Activated B cell treated with CpG ODN at 0.5 μM for 24 hours (primary cell): Measurements from ENCODE around the gene PDE4B. TPM values are rescaled to one million over a fixed set of nuclear protein-coding genes. Genes with fewer than 3 reads are reported as not detected.

ENCODE experiments used
- ATAC-seq: fragments of 200-7000 bp; cut with Tn5 transposase; one replicate; pipeline ENCODE4 v1.10.0; 2021; ENCODE audit warnings: low read depth, mild to moderate bottlenecking, moderate library complexity
- CTCF ChIA-PET: fragments of 350-600 bp; sonication (Branson Sonifier 250); formaldehyde crosslinking; loops from one replicate; lab custom pipeline; 2021; ENCODE audit warnings: antibody characterized with exemption; lab: Charles Lee
- POLR2A ChIA-PET: fragments of 350-600 bp; sonication (Branson Sonifier 250); formaldehyde crosslinking; loops from one replicate; lab custom pipeline; 2021; ENCODE audit warnings: antibody characterized with exemption; lab: Charles Lee
- DNase-seq: peaks from one replicate; pipeline ENCODE4 v3.0.0; 2022
- H3K27ac Mint-ChIP-seq: one replicate; pipeline ENCODE4 v1.8.0; 2020; ENCODE audit warnings: mixed read lengths
- H3K27me3 Mint-ChIP-seq: one replicate; pipeline ENCODE4 v1.8.0; 2021; ENCODE audit warnings: mixed read lengths
- H3K36me3 Mint-ChIP-seq: one replicate; pipeline ENCODE4 v1.8.0; 2021; ENCODE audit warnings: low read depth, mixed read lengths
- H3K4me1 Mint-ChIP-seq: one replicate; pipeline ENCODE4 v1.8.0; 2021; ENCODE audit warnings: mixed read lengths
- H3K4me3 Mint-ChIP-seq: one replicate; pipeline ENCODE4 v1.8.0; 2020; ENCODE audit warnings: mild to moderate bottlenecking, mixed read lengths
- H3K9me3 Mint-ChIP-seq: one replicate; pipeline ENCODE4 v1.8.0; 2020; ENCODE audit warnings: mixed read lengths
- intact Hi-C: fragments of 100-400 bp; cut with micrococcal nuclease; formaldehyde crosslinking; loops from one replicate; pipeline ENCODE4 v1.15.1; 2024
- total RNA-seq: library from RNA; stranded (reverse); gene quantifications from 2 replicates; pipeline ENCODE4 v1.2.3, GENCODE V29; 2022
- TF ChIP-seq, protein P1 (sequence below): fragments of 200-600 bp; IDR thresholded peaks from one replicate; pipeline ENCODE4 v1.8.0; 2022; ENCODE audit warnings: antibody characterized with exemption, mild to moderate bottlenecking

The PDE4B gene
- total RNA-seq: 71.5 and 84.1 TPM in 2 replicates

DNA sequence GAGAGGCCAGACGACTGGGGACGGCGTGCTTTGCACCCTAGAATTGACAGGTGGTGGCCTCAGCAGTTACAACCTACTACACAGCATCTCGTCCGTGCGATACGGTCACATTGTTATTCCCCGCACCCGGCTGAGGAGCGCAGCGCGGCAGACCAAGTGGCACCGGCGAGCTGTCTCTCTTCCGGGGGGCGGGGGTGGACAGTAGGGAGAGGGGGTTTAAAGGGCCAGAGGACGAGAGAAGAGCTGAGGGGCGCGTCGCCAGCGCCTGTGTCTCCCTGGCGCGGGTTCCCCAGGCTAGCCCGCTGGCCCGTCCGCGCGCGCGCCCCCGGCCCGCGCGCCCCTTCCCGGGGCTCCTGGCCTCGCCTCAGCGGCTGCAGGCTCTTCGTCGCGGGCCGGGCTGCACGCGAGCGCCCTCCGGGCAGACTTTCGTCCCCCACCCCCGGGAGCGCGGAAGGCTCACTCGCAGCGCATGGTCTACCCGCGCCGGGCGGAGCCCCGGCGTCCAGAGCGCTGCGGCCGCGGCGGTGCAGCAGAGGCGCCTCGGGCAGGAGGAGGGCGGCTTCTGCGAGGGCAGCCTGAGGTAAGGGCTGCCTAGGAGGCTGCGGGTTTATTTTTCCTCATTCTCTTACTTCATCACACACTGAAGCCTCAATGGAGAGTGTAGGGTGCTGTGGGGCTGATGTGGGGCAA lies at the start of gene PDE4B:
Gene PDE4B, plus strand, starts transcription at position 227 of the 690 bp plus-strand sequence.
- intact Hi-C loops: no loop called here
- H3K27ac Mint-ChIP-seq: no peak within 1 kb of the TSS
- no peak within 1 kb of the TSS for H3K4me3 Mint-ChIP-seq
- peaks cover 10% of the 10 kb centered on the region for H3K9me3 Mint-ChIP-seq
- H3K36me3 Mint-ChIP-seq: no peaks in the 10 kb centered on the region
- no peaks in the 10 kb centered on the region for H3K4me1 Mint-ChIP-seq
- peaks cover 29% of the 10 kb centered on the region for H3K27me3 Mint-ChIP-seq
- CTCF ChIA-PET: no interaction called here
- POLR2A ChIA-PET: no interaction called here
- TF ChIP-seq, protein P1, sequence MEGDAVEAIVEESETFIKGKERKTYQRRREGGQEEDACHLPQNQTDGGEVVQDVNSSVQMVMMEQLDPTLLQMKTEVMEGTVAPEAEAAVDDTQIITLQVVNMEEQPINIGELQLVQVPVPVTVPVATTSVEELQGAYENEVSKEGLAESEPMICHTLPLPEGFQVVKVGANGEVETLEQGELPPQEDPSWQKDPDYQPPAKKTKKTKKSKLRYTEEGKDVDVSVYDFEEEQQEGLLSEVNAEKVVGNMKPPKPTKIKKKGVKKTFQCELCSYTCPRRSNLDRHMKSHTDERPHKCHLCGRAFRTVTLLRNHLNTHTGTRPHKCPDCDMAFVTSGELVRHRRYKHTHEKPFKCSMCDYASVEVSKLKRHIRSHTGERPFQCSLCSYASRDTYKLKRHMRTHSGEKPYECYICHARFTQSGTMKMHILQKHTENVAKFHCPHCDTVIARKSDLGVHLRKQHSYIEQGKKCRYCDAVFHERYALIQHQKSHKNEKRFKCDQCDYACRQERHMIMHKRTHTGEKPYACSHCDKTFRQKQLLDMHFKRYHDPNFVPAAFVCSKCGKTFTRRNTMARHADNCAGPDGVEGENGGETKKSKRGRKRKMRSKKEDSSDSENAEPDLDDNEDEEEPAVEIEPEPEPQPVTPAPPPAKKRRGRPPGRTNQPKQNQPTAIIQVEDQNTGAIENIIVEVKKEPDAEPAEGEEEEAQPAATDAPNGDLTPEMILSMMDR: no peak
- no peak for ATAC-seq
- no peak for DNase-seq

DNA sequence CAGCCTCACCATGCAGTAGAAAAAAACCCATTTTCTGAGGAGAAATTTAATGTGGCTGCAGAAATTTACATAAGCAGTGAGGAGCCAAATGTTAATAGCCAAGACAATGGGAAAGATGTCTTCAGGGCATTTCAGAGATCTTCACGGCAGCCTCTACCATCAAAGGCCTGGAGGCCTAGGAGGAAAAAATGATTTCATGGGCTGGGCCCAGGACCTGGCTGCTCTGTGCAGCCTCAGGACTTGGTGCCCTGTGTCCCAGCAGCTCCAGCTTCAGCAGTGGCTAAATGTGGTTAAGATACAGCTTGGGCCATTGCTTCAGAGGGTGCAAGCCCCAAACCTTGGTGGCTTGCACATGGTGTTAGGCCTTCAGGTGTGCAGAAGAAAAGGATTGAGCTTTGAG lies 48.0 kb upstream of the PDE4B start:
- intact Hi-C loops: no loop called here
- no peak for ATAC-seq
- no peaks in the 10 kb centered on the region for H3K4me1 Mint-ChIP-seq
- no peaks in the 10 kb centered on the region for H3K36me3 Mint-ChIP-seq
- DNase-seq: no peak
- no peak overlapping the region for H3K27ac Mint-ChIP-seq
- ChIA-PET CTCF (no interaction called here), POLR2A (no interaction called here)
- no peaks in the 10 kb centered on the region for H3K27me3 Mint-ChIP-seq
- no peak overlapping the region for H3K4me3 Mint-ChIP-seq
- H3K9me3 Mint-ChIP-seq: peaks cover 12% of the 10 kb centered on the region
- TF ChIP-seq, protein P1: no peak

DNA sequence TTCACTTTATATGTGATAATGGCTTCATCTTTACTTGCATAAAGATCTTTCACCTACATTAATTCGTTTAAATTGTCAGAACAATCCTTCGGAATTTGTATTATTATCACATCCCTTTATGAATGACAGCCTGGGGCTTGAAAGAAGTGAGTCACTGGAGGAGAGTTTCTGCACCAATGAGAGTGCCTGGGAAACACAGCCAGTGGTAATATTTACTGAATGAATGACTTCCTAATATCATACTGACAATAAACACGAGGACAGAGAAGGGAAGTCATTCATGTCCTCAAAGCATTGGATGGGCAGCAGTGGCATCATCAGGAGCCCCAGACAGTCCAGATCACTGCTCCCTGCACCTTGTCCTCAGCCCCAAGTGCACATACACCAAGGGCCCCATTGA lies 40.7 kb upstream of the PDE4B start:
- H3K9me3 Mint-ChIP-seq: no peaks in the 10 kb centered on the region
- TF ChIP-seq, protein P1: no peak
- intact Hi-C loops: no loop called here
- H3K36me3 Mint-ChIP-seq: no peaks in the 10 kb centered on the region
- no peaks in the 10 kb centered on the region for H3K27me3 Mint-ChIP-seq
- ATAC-seq (no peak), DNase-seq (no peak)
- H3K4me3 Mint-ChIP-seq: no peak overlapping the region
- CTCF ChIA-PET: no interaction called here
- H3K4me1 Mint-ChIP-seq: no peaks in the 10 kb centered on the region
- no peak overlapping the region for H3K27ac Mint-ChIP-seq
- POLR2A ChIA-PET: no interaction called here

DNA sequence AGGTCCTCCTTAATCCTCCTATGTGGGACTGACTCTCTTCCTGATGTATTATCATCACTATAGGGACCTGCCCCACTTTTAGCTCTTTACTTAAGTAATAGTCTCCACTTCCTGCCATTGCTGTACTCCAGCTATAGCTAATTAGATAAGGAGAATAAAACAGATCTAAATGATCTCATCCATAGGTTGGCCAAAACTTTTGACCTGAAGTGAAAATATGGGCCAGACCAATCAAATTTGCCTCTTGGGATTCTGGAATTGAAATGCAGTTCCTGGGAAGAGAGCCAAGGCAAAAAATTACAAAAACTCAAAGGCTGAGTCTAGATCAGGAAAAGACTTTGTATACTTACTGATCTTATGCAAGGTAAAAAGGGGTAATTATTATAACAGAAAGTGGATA lies 36.1 kb upstream of the PDE4B start:
- DNase-seq (no peak), ATAC-seq (no peak)
- Mint-ChIP-seq H3K4me3 (no peak overlapping the region), H3K36me3 (no peaks in the 10 kb centered on the region), H3K4me1 (no peaks in the 10 kb centered on the region), H3K9me3 (no peaks in the 10 kb centered on the region), H3K27ac (no peak overlapping the region), H3K27me3 (no peaks in the 10 kb centered on the region)
- ChIA-PET POLR2A (no interaction called here), CTCF (no interaction called here)
- TF ChIP-seq, protein P1: no peak
- intact Hi-C loops: no loop called here

DNA sequence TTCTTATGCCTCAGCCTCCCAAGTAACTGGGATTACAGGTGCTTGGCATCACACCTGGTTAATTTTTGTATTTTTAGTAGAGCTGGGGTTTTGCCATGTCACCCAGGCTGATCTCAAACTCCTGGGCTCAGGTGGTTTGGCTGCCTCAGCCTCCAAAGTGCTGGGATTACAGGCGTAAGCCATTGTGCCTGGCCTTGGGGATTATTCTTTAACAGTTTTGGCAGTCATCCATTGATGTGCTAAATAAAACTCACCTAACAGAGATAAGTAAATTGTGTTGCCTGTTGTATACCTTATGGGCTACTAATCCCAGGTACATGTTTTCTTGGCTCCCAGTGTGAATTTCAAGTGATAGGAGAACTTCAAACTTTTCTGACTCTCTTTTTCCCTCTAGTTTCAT lies 35.2 kb upstream of the PDE4B start:
- Mint-ChIP-seq H3K27me3 (no peaks in the 10 kb centered on the region), H3K4me3 (no peak overlapping the region)

More for the DNA sequence above, 35.2 kb upstream of the PDE4B start:
- ATAC-seq (no peak), DNase-seq (no peak)
- ChIA-PET CTCF (no interaction called here), POLR2A (no interaction called here)
- H3K9me3 Mint-ChIP-seq: no peaks in the 10 kb centered on the region
- H3K4me1 Mint-ChIP-seq: no peaks in the 10 kb centered on the region
- no peaks in the 10 kb centered on the region for H3K36me3 Mint-ChIP-seq
- TF ChIP-seq, protein P1: no peak
- intact Hi-C loops: no loop called here
- no peak overlapping the region for H3K27ac Mint-ChIP-seq
